Measurements from ENCODE around the gene IL15.

DNA sequence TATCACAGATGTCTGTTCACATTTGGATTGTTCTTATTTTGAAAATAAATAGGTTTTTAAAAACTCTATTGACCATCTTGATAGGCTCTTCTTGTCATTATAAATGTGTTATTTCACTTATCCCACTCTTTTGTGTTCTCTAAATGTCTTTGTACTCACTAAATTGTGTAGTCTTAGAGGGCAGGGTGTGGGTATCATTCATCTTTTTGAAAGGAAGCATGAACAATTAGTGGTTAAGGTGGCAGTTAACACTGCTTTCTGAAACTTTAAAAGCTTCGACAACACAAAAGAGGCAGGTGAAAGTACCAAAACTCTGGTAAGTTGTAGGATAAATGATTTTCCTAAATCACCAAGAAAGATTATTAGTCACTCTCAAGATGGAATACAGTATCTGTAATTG, 83.2 kb downstream of the IL15 start:
- no peak for TF ChIP-seq POLR2AphosphoS5 (IDR thresholded peaks at IDR 0.05)
- TF ChIP-seq CTCF (IDR thresholded peaks at IDR 0.05), result no peak

Data from stomach (tissue), 4 donors.